ENCODE data around the gene NR1I3.

DNA sequence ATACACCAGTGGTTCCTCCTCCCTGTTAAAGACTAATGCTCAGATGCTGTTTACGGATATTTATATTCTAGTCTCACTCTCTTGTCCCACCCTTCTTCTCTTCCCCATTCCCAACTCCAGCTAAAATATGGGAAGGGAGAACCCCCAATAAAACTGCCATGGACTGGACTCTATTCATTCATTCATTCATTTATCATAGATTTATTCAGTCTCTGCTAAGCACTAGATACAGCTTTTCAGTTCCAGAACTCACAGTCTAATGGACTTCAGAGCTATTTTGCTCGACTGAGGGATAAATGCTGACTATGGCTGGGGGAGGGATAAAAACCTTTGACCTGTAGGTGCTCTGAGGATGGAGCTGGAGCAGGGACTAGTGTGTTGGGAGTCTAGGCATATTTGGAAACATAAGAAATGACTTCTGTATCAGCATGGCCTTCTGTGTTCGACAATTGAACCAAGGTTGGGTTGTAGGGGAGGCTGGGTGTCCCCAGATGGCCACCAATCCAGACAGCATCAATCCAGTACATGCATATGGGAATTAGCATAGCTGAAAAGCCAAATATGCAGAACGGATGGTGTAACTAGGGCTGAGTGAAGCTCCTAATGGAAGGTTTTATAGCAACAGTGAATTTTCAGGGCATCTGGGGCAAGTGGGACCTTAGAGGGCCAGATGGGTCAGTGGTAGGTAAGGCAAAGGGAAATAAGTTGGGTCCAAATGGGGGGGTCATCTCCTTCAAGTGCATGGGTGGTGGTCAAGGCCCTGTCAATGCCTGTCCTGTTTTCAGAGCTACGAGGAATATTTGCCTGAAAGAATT, 18.7 kb downstream of the NR1I3 start:
- TF ChIP-seq, protein P1, sequence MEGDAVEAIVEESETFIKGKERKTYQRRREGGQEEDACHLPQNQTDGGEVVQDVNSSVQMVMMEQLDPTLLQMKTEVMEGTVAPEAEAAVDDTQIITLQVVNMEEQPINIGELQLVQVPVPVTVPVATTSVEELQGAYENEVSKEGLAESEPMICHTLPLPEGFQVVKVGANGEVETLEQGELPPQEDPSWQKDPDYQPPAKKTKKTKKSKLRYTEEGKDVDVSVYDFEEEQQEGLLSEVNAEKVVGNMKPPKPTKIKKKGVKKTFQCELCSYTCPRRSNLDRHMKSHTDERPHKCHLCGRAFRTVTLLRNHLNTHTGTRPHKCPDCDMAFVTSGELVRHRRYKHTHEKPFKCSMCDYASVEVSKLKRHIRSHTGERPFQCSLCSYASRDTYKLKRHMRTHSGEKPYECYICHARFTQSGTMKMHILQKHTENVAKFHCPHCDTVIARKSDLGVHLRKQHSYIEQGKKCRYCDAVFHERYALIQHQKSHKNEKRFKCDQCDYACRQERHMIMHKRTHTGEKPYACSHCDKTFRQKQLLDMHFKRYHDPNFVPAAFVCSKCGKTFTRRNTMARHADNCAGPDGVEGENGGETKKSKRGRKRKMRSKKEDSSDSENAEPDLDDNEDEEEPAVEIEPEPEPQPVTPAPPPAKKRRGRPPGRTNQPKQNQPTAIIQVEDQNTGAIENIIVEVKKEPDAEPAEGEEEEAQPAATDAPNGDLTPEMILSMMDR (IDR thresholded peaks at IDR 0.05; ENCODE audit: low read depth, low read length), result no peak
- no peak for TF ChIP-seq EZH2phosphoT487 (IDR thresholded peaks at IDR 0.05; ENCODE audit: low read depth)

Data from OCI-LY3 (cell line).